H1 (cell line): ENCODE measurements around the gene F11. TPM values are rescaled to one million over a fixed set of nuclear protein-coding genes. Genes with fewer than 3 reads are reported as not detected.

Source experiments
- KDM4A ChIP-seq: IDR thresholded peaks from one replicate; pipeline ENCODE4 v1.7.1; 2012; ENCODE audit warnings: low read depth, mild to moderate bottlenecking, moderate library complexity, low read length, inconsistent platforms; ENCODE audit not compliant: severe bottlenecking
- NRF1 ChIP-seq: IDR thresholded peaks from 2 replicates; pipeline ENCODE4 v1.6.1; 2011; ENCODE audit warnings: mild to moderate bottlenecking, low read depth, low read length, improper control_type of control experiment
- PHF8 ChIP-seq: fragments of 200-600 bp; sonication (generic); conservative IDR thresholded peaks from 2 replicates; pipeline ENCODE4 v1.7.1; 2012; ENCODE audit warnings: low read depth, mild to moderate bottlenecking, inconsistent platforms, low read length, moderate library complexity
- POU5F1 ChIP-seq: IDR thresholded peaks from 2 replicates; pipeline ENCODE4 v1.6.1; 2011; ENCODE audit warnings: low read depth, mild to moderate bottlenecking, low read length, moderate library complexity
- RFX5 ChIP-seq: IDR thresholded peaks from 2 replicates; pipeline ENCODE4 v1.6.1; 2011; ENCODE audit warnings: low read depth, low read length, improper control_type of control experiment, borderline replicate concordance
- SRF ChIP-seq: IDR thresholded peaks from 2 replicates; pipeline ENCODE4 v1.6.1; 2011; ENCODE audit warnings: mild to moderate bottlenecking, low read depth, low read length, moderate library complexity
- polyA plus RNA-seq, 7 experiments: library from polyadenylated mRNA; depleted of rRNA in 3 of 7; stranded (reverse) in 5 of 7; unstranded in 2 of 7; fragments of >200 nt in 5 of 7; fragments of 200-250 nt in 2 of 7; gene quantifications; 1 replicate in 5 of 7; 2 replicates in 1 of 7; 4 replicates in 1 of 7; pipeline versions ENCODE4 v1.2.1 to v1.2.3, GENCODE V29; 2011 to 2013; ENCODE audit warnings: missing spikeins in 2 of 7, mixed read lengths in 2 of 7
- total RNA-seq: library from RNA; stranded (reverse); fragmentation: NEBNext Ultra II Directional; extraction: Animal tissue kit (Norgen Biotek cat#: 25700); gene quantifications from 2 replicates; pipeline ENCODE4 v1.2.1, GENCODE V29; 2021
- TF ChIP-seq, protein P1 (sequence below): fragments of 300-600 bp; sonication (generic); IDR thresholded peaks from 2 replicates; pipeline ENCODE4 v1.7.1; 2012; ENCODE audit warnings: low read length, moderate library complexity, mild to moderate bottlenecking, inconsistent platforms; ENCODE audit not compliant: insufficient replicate concordance
- TF ChIP-seq, protein P2 (sequence below), 3 experiments: IDR thresholded peaks; 1 replicate in 2 of 3; 2 replicates in 1 of 3; pipeline versions ENCODE4 v1.5.1 to v1.6.1; 2011; ENCODE audit warnings: low read length in 3 of 3, mild to moderate bottlenecking in 3 of 3, inconsistent platforms in 2 of 3, low read depth in 1 of 3, moderate library complexity in 1 of 3; ENCODE audit not compliant: insufficient read depth in 1 of 3; ENCODE audit errors: control extremely low read depth in 1 of 3

F11 gene
- total and polyA plus RNA-seq, 2 of the 8 experiments (the other 6 are each of a cell fraction or from before 2014, with no cell fraction given): 0.27 to 0.99 TPM

DNA sequence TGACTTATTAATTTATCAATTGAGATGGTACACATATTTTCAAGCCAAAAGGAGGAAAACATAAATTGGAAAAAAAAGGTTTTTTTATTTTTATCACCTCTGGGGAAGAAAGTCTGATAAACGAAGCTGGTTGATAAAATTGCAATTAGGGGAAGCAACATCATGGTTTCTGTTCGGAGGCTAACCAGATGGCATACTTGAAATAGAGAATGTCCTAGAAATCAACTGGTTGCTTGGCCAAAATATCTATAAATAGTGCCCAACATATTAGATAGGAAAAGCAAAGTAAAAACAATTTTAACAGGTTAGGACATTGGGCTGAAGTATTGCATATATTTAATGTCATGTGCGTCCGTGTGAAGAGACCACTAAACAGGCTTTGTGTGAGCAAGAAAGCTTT lies 24.4 kb upstream of the F11 start (continued):
- TF ChIP-seq, protein P1, sequence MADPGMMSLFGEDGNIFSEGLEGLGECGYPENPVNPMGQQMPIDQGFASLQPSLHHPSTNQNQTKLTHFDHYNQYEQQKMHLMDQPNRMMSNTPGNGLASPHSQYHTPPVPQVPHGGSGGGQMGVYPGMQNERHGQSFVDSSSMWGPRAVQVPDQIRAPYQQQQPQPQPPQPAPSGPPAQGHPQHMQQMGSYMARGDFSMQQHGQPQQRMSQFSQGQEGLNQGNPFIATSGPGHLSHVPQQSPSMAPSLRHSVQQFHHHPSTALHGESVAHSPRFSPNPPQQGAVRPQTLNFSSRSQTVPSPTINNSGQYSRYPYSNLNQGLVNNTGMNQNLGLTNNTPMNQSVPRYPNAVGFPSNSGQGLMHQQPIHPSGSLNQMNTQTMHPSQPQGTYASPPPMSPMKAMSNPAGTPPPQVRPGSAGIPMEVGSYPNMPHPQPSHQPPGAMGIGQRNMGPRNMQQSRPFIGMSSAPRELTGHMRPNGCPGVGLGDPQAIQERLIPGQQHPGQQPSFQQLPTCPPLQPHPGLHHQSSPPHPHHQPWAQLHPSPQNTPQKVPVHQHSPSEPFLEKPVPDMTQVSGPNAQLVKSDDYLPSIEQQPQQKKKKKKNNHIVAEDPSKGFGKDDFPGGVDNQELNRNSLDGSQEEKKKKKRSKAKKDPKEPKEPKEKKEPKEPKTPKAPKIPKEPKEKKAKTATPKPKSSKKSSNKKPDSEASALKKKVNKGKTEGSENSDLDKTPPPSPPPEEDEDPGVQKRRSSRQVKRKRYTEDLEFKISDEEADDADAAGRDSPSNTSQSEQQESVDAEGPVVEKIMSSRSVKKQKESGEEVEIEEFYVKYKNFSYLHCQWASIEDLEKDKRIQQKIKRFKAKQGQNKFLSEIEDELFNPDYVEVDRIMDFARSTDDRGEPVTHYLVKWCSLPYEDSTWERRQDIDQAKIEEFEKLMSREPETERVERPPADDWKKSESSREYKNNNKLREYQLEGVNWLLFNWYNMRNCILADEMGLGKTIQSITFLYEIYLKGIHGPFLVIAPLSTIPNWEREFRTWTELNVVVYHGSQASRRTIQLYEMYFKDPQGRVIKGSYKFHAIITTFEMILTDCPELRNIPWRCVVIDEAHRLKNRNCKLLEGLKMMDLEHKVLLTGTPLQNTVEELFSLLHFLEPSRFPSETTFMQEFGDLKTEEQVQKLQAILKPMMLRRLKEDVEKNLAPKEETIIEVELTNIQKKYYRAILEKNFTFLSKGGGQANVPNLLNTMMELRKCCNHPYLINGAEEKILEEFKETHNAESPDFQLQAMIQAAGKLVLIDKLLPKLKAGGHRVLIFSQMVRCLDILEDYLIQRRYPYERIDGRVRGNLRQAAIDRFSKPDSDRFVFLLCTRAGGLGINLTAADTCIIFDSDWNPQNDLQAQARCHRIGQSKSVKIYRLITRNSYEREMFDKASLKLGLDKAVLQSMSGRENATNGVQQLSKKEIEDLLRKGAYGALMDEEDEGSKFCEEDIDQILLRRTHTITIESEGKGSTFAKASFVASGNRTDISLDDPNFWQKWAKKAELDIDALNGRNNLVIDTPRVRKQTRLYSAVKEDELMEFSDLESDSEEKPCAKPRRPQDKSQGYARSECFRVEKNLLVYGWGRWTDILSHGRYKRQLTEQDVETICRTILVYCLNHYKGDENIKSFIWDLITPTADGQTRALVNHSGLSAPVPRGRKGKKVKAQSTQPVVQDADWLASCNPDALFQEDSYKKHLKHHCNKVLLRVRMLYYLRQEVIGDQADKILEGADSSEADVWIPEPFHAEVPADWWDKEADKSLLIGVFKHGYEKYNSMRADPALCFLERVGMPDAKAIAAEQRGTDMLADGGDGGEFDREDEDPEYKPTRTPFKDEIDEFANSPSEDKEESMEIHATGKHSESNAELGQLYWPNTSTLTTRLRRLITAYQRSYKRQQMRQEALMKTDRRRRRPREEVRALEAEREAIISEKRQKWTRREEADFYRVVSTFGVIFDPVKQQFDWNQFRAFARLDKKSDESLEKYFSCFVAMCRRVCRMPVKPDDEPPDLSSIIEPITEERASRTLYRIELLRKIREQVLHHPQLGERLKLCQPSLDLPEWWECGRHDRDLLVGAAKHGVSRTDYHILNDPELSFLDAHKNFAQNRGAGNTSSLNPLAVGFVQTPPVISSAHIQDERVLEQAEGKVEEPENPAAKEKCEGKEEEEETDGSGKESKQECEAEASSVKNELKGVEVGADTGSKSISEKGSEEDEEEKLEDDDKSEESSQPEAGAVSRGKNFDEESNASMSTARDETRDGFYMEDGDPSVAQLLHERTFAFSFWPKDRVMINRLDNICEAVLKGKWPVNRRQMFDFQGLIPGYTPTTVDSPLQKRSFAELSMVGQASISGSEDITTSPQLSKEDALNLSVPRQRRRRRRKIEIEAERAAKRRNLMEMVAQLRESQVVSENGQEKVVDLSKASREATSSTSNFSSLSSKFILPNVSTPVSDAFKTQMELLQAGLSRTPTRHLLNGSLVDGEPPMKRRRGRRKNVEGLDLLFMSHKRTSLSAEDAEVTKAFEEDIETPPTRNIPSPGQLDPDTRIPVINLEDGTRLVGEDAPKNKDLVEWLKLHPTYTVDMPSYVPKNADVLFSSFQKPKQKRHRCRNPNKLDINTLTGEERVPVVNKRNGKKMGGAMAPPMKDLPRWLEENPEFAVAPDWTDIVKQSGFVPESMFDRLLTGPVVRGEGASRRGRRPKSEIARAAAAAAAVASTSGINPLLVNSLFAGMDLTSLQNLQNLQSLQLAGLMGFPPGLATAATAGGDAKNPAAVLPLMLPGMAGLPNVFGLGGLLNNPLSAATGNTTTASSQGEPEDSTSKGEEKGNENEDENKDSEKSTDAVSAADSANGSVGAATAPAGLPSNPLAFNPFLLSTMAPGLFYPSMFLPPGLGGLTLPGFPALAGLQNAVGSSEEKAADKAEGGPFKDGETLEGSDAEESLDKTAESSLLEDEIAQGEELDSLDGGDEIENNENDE: no peak
- no peak for TF ChIP-seq SRF
- no peak for TF ChIP-seq PHF8
- no peak for TF ChIP-seq KDM4A
- TF ChIP-seq POU5F1: no peak
- TF ChIP-seq, protein P2, sequence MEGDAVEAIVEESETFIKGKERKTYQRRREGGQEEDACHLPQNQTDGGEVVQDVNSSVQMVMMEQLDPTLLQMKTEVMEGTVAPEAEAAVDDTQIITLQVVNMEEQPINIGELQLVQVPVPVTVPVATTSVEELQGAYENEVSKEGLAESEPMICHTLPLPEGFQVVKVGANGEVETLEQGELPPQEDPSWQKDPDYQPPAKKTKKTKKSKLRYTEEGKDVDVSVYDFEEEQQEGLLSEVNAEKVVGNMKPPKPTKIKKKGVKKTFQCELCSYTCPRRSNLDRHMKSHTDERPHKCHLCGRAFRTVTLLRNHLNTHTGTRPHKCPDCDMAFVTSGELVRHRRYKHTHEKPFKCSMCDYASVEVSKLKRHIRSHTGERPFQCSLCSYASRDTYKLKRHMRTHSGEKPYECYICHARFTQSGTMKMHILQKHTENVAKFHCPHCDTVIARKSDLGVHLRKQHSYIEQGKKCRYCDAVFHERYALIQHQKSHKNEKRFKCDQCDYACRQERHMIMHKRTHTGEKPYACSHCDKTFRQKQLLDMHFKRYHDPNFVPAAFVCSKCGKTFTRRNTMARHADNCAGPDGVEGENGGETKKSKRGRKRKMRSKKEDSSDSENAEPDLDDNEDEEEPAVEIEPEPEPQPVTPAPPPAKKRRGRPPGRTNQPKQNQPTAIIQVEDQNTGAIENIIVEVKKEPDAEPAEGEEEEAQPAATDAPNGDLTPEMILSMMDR (IDR thresholded peaks at IDR 0.05; ENCODE audit: control extremely low read depth in 1 of 3, insufficient read depth in 1 of 3, low read depth in 1 of 3, low read length in 3 of 3): no peak
- no peak for TF ChIP-seq NRF1
- TF ChIP-seq RFX5: no peak
